Measurements from ENCODE around the gene CEL.

GRCh38 chr9:133119103-133119845 lies 57.5 kb downstream of the CEL start:
- TF ChIP-seq EZH2phosphoT487 (IDR thresholded peaks at IDR 0.05; ENCODE audit: low read depth) = no peak
- TF ChIP-seq CTCF (IDR thresholded peaks at IDR 0.05; ENCODE audit: low read depth, low read length) = no peak
